ENCODE measurements around the gene SGSH.
"Not testable (repeated sequence)": the region's sequence is repeated elsewhere in the genome, so short reads cannot be mapped to it uniquely, and the experiment has no call there.

The SGSH gene

GRCh38 chr17:80220054-80220735 lies at the start of gene SGSH, which contains the start of gene SLC26A11:
Gene SGSH, minus strand, starts transcription at chr17:80220333. Its CDS starts 20 bp downstream, at chr17:80220313.
Gene SLC26A11, plus strand, starts transcription at chr17:80220427. Its CDS starts 1,134 bp downstream, at chr17:80221561.
- DNase-seq = no peak

- no peak for DNase-seq
Observed at GRCh38 chr17:80269405-80269807, 49.3 kb upstream of the SGSH start.

- no peak for DNase-seq
Observed at GRCh38 chr17:80268427-80268826, 48.3 kb upstream of the SGSH start.

GRCh38 chr17:80267391-80267790 lies 47.3 kb upstream of the SGSH start:
- DNase-seq = no peak

GRCh38 chr17:80265205-80266068 lies 45.3 kb upstream of the SGSH start:
- DNase-seq = no peak

- DNase-seq = no peak
Observed at GRCh38 chr17:80264205-80265075, 44.3 kb upstream of the SGSH start.

GRCh38 chr17:80263253-80264204 lies 43.4 kb upstream of the SGSH start:
- DNase-seq = peak; percentile 55 to 62

GRCh38 chr17:80262775-80263244 lies 42.7 kb upstream of the SGSH start:
- DNase-seq = no peak

- DNase-seq = no peak
Observed at GRCh38 chr17:80262291-80262690, 42.2 kb upstream of the SGSH start.

- DNase-seq = no peak
Observed at GRCh38 chr17:80261895-80262279, 41.8 kb upstream of the SGSH start.

GRCh38 chr17:80261159-80261894 lies 41.2 kb upstream of the SGSH start:
- peak; percentile 59 to 66 for DNase-seq

- peak; percentile 16 to 30 for DNase-seq
Observed at GRCh38 chr17:80260791-80261158, 40.6 kb upstream of the SGSH start, which contains the start of gene RNF213. Gene RNF213, plus strand, starts transcription at chr17:80260852. Its CDS starts 2,830 bp downstream, at chr17:80263682.

GRCh38 chr17:80260069-80260535 lies 40.0 kb upstream of the SGSH start:
- peak; percentile 44 to 48 for DNase-seq

GRCh38 chr17:80259457-80260068 lies 39.4 kb upstream of the SGSH start:
- no peak for DNase-seq

GRCh38 chr17:80258296-80258695 lies 38.2 kb upstream of the SGSH start:
- DNase-seq = not testable (repeated sequence)

- DNase-seq = no peak
Observed at GRCh38 chr17:80257716-80258213, 37.6 kb upstream of the SGSH start.

GRCh38 chr17:80256034-80256350 lies 35.9 kb upstream of the SGSH start:
- no peak for DNase-seq

- DNase-seq = peak; percentile 79 to 87
Observed at GRCh38 chr17:80254396-80255251, 34.5 kb upstream of the SGSH start.

Measured in AML-193 (cell line).